ENCODE measurements around the gene BPIFB4. TPM values are rescaled to one million over a fixed set of nuclear protein-coding genes. Genes with fewer than 3 reads are reported as not detected.

Gene BPIFB4
- total and polyA plus RNA-seq, 2 donors (not counting 3 experiments of a cell fraction or from before 2014, with no cell fraction given), result not detected

GRCh38 chr20:33031531-33031930, 47.9 kb upstream of the BPIFB4 start, which contains the start of gene BPIFB6:
Gene BPIFB6, plus strand, starts transcription at chr20:33031648. Its CDS starts 0 bp downstream, at chr20:33031648.
- ChIA-PET CTCF (no interaction called here), POLR2A (no interaction called here)
- H3K9me1 ChIP-seq (replicated peaks; ENCODE audit: control insufficient read depth, extremely low read depth, insufficient read depth, low read length), result no peaks in the 10 kb centered on the region
- no peaks in the 10 kb centered on the region for H3K27me3 ChIP-seq (ENCODE audit: control insufficient read depth in 2 of 2, insufficient read depth in 2 of 2, low read length in 2 of 2)
- no peak for FAIRE-seq
- TF ChIP-seq EZH2 (IDR thresholded peaks at IDR 0.05; ENCODE audit: borderline replicate concordance, low read depth, low read length, severe bottlenecking) (no peak), POLR2A (IDR thresholded peaks at IDR 0.05; ENCODE audit: low read depth, low read length) (no peak), FOS (IDR thresholded peaks at IDR 0.05; ENCODE audit: borderline replicate concordance, insufficient read depth, low read length) (no peak), JUN (IDR thresholded peaks at IDR 0.05; ENCODE audit: borderline replicate concordance, insufficient read depth, insufficient read length, low read depth) (no peak), MAX (IDR thresholded peaks at IDR 0.05; ENCODE audit: insufficient read depth, insufficient read length) (no peak), GATA2 (IDR thresholded peaks at IDR 0.05; ENCODE audit: insufficient read depth, insufficient read length, low read depth, low read length) (no peak), MYC (IDR thresholded peaks at IDR 0.05; ENCODE audit: low read depth, low read length) (no peak), POLR2AphosphoS5 (IDR thresholded peaks at IDR 0.05; ENCODE audit: insufficient read depth, low read depth, low read length) (no peak)
- no peak within 1 kb of the TSS for H3K9ac ChIP-seq (replicated peaks; ENCODE audit: extremely low read depth, insufficient read depth, low read length)
- H3K79me2 ChIP-seq (ENCODE audit: control insufficient read depth, insufficient read depth, low read length), result no peaks in the 10 kb centered on the region
- H3K27ac ChIP-seq (ENCODE audit: insufficient read depth, low read depth, low read length), result no peak within 1 kb of the TSS
- H3K36me3 ChIP-seq (ENCODE audit: control insufficient read depth in 2 of 2, extremely low read depth in 1 of 2, insufficient read depth in 2 of 2, low read length in 2 of 2), result no peaks in the 10 kb centered on the region
- H3K4me1 ChIP-seq (ENCODE audit: control insufficient read depth, extremely low read depth, insufficient read depth, low read length), result no peaks in the 10 kb centered on the region
- no peak within 1 kb of the TSS for H3K4me2 ChIP-seq (ENCODE audit: insufficient read depth, low read length)
- intact Hi-C loops (cut with micrococcal nuclease) (no loop called here), dilution Hi-C loops (cut with MboI; ENCODE audit: extremely low pct_ligation_motif_present, low sequenced_read_pairs) (no loop called here)
- BruUV-seq (replicated peaks), result no TSS peak
- no peaks in the 10 kb centered on the region for H3K9me3 ChIP-seq (replicated peaks; ENCODE audit: control insufficient read depth, insufficient read depth, low read length)
- no peaks in the 10 kb centered on the region for H4K20me1 ChIP-seq (replicated peaks; ENCODE audit: control insufficient read depth, extremely low read depth, insufficient read depth, low read length)
- H3K4me3 ChIP-seq (replicated peaks in 1 of 3; ENCODE audit: insufficient read depth in 1 of 3, low read depth in 1 of 3, low read length in 3 of 3), result no peak within 1 kb of the TSS
- no peak for DNase-seq (ENCODE audit: low read depth, low spot score)
- no peak within 1 kb of the TSS for H2AFZ ChIP-seq (ENCODE audit: low read depth, low read length)

- dilution Hi-C loops (cut with MboI; ENCODE audit: extremely low pct_ligation_motif_present, low sequenced_read_pairs), result no loop called here
- intact Hi-C loops (cut with micrococcal nuclease), result no loop called here
- Histone ChIP-seq H4K20me1 (replicated peaks; ENCODE audit: control insufficient read depth, extremely low read depth, insufficient read depth, low read length) (no peaks in the 10 kb centered on the region), H2AFZ (ENCODE audit: low read depth, low read length) (no peak overlapping the region), H3K4me2 (ENCODE audit: insufficient read depth, low read length) (no peak overlapping the region), H3K9me3 (replicated peaks; ENCODE audit: control insufficient read depth, insufficient read depth, low read length) (no peaks in the 10 kb centered on the region), H3K9me1 (replicated peaks; ENCODE audit: control insufficient read depth, extremely low read depth, insufficient read depth, low read length) (no peaks in the 10 kb centered on the region), H3K27ac (ENCODE audit: insufficient read depth, low read depth, low read length) (no peak overlapping the region), H3K4me1 (ENCODE audit: control insufficient read depth, extremely low read depth, insufficient read depth, low read length) (no peaks in the 10 kb centered on the region), H3K9ac (replicated peaks; ENCODE audit: extremely low read depth, insufficient read depth, low read length) (no peak overlapping the region), H3K4me3 (replicated peaks in 1 of 3; ENCODE audit: insufficient read depth in 1 of 3, low read depth in 1 of 3, low read length in 3 of 3) (no peak overlapping the region), H3K36me3 (ENCODE audit: control insufficient read depth in 2 of 2, extremely low read depth in 1 of 2, insufficient read depth in 2 of 2, low read length in 2 of 2) (no peaks in the 10 kb centered on the region), H3K27me3 (ENCODE audit: control insufficient read depth in 2 of 2, insufficient read depth in 2 of 2, low read length in 2 of 2) (no peaks in the 10 kb centered on the region), H3K79me2 (ENCODE audit: control insufficient read depth, insufficient read depth, low read length) (no peaks in the 10 kb centered on the region)
- no peak for FAIRE-seq
- no peak for DNase-seq (ENCODE audit: low read depth, low spot score)
- ChIA-PET POLR2A (no interaction called here), CTCF (no interaction called here)
- TF ChIP-seq POLR2A (IDR thresholded peaks at IDR 0.05; ENCODE audit: low read depth, low read length) (no peak), EZH2 (IDR thresholded peaks at IDR 0.05; ENCODE audit: borderline replicate concordance, low read depth, low read length, severe bottlenecking) (no peak), MYC (IDR thresholded peaks at IDR 0.05; ENCODE audit: low read depth, low read length) (no peak), GATA2 (IDR thresholded peaks at IDR 0.05; ENCODE audit: insufficient read depth, insufficient read length, low read depth, low read length) (no peak), JUN (IDR thresholded peaks at IDR 0.05; ENCODE audit: borderline replicate concordance, insufficient read depth, insufficient read length, low read depth) (no peak)
- BruUV-seq (replicated peaks), result no TSS peak
These were observed 46.9 kb upstream of the BPIFB4 start for GRCh38 chr20:33032555-33032954.
